Transverse colon (tissue), 4 donors: Measurements from ENCODE around the gene SMIM8. TPM values are rescaled to one million over a fixed set of nuclear protein-coding genes. Genes with fewer than 3 reads are reported as not detected.

ENCODE experiments used
- DNase-seq: peaks from one replicate; pipeline ENCODE4 v3.0.0-alpha.2; 2019
- H3K27ac ChIP-seq, 4 donors: fragments of 200-600 bp; sonication (generic); 2 replicates each; pipeline ENCODE4 v1.5.1; 2016 to 2018; ENCODE audit warnings: inconsistent platforms in 4 of 4
- H3K27me3 ChIP-seq: fragments of 200-600 bp; sonication (generic); 2 replicates; pipeline ENCODE4 v1.5.1; 2017; ENCODE audit warnings: inconsistent platforms
- H3K36me3 ChIP-seq, 4 donors: fragments of 200-600 bp; sonication (generic); 2 replicates each; pipeline ENCODE4 v1.5.1; 2017 to 2019; ENCODE audit warnings: inconsistent platforms in 4 of 4
- H3K4me1 ChIP-seq, 4 donors: fragments of 200-600 bp; sonication (generic); 2 replicates each; pipeline ENCODE4 v1.5.1; 2017 to 2020; ENCODE audit warnings: inconsistent platforms in 4 of 4
- H3K4me3 ChIP-seq, 4 donors: fragments of 200-600 bp; sonication (generic); 1 replicate in 1 of 4; 2 replicates in 3 of 4; pipeline versions ENCODE4 v1.5.1 to v1.6.1; 2017 to 2019; ENCODE audit warnings: inconsistent platforms in 4 of 4
- H3K9me3 ChIP-seq, 2 donors: fragments of 200-600 bp; sonication (generic); 2 replicates each; pipeline ENCODE4 v1.5.1; 2017 to 2019; ENCODE audit warnings: inconsistent platforms in 2 of 2
- EP300 ChIP-seq: sonication (generic); formaldehyde crosslinking; IDR thresholded peaks from one replicate; pipeline ENCODE4 v1.6.1; 2017; ENCODE audit warnings: antibody characterized with exemption, low read depth
- POLR2A ChIP-seq: fragments of 450-650 bp; IDR thresholded peaks from one replicate; pipeline ENCODE4 v1.6.1; 2016; ENCODE audit warnings: antibody characterized with exemption, mild to moderate bottlenecking, moderate library complexity
- POLR2AphosphoS5 ChIP-seq, 3 donors: sonication (generic); formaldehyde crosslinking; IDR thresholded peaks; one replicate each; pipeline ENCODE4 v1.6.1; 2016; ENCODE audit warnings: antibody characterized with exemption in 3 of 3
- WGBS, 2 donors: methylation state at CpG; one replicate each; pipeline ENCODE4 v1.1.5; 2018; ENCODE audit warnings: low coverage in 1 of 2; 5-methylcytosine and 5-hydroxymethylcytosine counted together
- in situ Hi-C, 4 donors: fragments of 200-750 bp; cut with MboI; loops; one replicate each; pipeline versions ENCODE4 v1.15.0 to v1.15.1; 2017; ENCODE audit warnings: low sequenced_read_pairs in 3 of 4, low pct_ligation_motif_present in 1 of 4, low pct_unique_long_range_greater_than_20kb in 1 of 4
- intact Hi-C: fragments of 100-400 bp; cut with DNase I; formaldehyde crosslinking; loops from one replicate; pipeline ENCODE4 v1.15.1; 2023; ENCODE audit warnings: low total_unique reads
- total RNA-seq, 4 donors: library from RNA; depleted of rRNA; stranded (reverse); fragments of >200 nt; gene quantifications; one replicate each; pipeline ENCODE4 v1.1.0, GENCODE V29; 2016
- TF ChIP-seq, protein P1 (sequence below), 5 experiments: fragments of 200-600 bp in 3 of 5; fragments of 450-650 bp in 2 of 5; sonication (generic) in 3 of 5; IDR thresholded peaks; 1 replicate in 2 of 5; 2 replicates in 3 of 5; pipeline ENCODE4 v1.5.1; 2016 to 2017; ENCODE audit warnings: antibody characterized with exemption in 5 of 5, inconsistent platforms in 3 of 5, mild to moderate bottlenecking in 2 of 5, moderate library complexity in 1 of 5

The SMIM8 gene
- total RNA-seq, 4 donors from 2014 or later, result 14.2 to 20.5 (median 18.4) TPM

DNA sequence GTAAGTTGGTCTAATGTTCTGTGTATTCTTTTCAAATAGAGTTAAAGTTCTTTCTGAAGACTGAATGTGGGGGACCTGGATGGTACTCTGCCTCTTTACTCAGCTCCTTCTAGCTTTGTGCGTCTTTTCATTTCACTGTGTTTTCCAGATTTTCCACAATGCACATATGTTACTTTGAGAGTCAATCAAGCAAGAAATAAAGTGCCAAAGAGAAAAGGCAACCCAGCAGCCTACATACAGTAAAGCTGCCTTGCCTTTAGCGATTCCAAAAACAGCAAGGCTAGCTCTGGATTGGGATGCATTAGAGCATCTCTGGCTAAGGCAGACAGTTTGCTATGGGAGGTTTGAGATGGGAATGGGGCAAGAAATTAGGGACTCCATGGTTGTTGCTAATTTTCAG is 27.5 kb downstream of the SMIM8 start:
- Histone ChIP-seq H3K36me3 (no peaks in the 10 kb centered on the region), H3K27me3 (no peaks in the 10 kb centered on the region), H3K4me1 (no peaks in the 10 kb centered on the region), H3K4me3 (no peak overlapping the region), H3K27ac (no peak overlapping the region), H3K9me3 (no peaks in the 10 kb centered on the region)
- intact Hi-C loops (no loop called here), in situ Hi-C loops (no loop called here)
- WGBS, 2 donors, result 97 to 100% methylated on average over 2 of the region's 2 CpGs
- no peak for DNase-seq
- TF ChIP-seq, protein P1, sequence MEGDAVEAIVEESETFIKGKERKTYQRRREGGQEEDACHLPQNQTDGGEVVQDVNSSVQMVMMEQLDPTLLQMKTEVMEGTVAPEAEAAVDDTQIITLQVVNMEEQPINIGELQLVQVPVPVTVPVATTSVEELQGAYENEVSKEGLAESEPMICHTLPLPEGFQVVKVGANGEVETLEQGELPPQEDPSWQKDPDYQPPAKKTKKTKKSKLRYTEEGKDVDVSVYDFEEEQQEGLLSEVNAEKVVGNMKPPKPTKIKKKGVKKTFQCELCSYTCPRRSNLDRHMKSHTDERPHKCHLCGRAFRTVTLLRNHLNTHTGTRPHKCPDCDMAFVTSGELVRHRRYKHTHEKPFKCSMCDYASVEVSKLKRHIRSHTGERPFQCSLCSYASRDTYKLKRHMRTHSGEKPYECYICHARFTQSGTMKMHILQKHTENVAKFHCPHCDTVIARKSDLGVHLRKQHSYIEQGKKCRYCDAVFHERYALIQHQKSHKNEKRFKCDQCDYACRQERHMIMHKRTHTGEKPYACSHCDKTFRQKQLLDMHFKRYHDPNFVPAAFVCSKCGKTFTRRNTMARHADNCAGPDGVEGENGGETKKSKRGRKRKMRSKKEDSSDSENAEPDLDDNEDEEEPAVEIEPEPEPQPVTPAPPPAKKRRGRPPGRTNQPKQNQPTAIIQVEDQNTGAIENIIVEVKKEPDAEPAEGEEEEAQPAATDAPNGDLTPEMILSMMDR (IDR thresholded peaks at IDR 0.05), result no peak
- no peak for TF ChIP-seq POLR2AphosphoS5 (IDR thresholded peaks at IDR 0.05)
- TF ChIP-seq EP300, result no peak
- no peak for TF ChIP-seq POLR2A

DNA sequence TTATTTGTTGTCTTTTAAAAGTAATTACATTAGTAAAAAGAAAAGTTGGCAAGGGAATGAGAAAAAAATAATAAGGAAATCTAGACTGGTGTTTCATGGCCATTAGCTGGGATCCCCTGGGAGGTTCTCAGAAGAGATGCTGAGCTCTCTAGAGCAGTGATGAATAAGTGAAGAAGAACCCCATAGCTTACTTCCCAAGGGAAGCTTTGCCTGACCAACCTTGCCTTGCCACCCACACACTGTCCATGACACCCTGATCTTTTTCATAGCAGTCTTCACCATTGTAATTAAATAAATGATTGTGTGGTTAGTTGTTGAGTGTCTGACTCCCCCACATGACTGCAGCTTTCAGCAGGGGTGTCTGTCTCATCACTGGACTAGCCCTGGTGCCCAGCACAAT is 28.1 kb downstream of the SMIM8 start:
- Histone ChIP-seq H3K4me1 (no peaks in the 10 kb centered on the region), H3K9me3 (no peaks in the 10 kb centered on the region), H3K36me3 (no peaks in the 10 kb centered on the region), H3K27ac (no peak overlapping the region), H3K4me3 (no peak overlapping the region), H3K27me3 (no peaks in the 10 kb centered on the region)
- in situ Hi-C loops (no loop called here), intact Hi-C loops (no loop called here)
- TF ChIP-seq, protein P1 (IDR thresholded peaks at IDR 0.05), result no peak
- TF ChIP-seq EP300, result no peak
- no peak for TF ChIP-seq POLR2AphosphoS5 (IDR thresholded peaks at IDR 0.05)
- no peak for TF ChIP-seq POLR2A
- DNase-seq, result no peak

DNA sequence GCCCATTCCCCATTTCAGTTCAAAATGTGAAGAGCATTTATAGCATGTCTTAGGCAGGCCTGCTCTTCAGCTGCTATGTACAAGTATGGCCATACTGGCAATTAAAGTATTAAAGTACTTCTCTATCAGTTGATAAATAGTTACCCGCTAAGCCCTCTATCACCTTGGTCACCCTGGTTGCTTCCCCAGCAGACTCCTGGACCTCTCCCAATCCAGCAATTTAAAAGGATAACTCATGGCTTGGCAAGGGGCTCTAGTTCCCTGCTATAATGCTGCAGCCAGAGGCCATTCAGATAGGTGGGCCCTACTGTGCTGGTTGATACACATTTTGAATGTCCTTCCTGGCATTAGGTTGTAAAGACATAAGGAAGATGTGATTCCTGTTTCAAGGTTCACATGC is 29.2 kb downstream of the SMIM8 start:
- intact Hi-C loops (no loop called here), in situ Hi-C loops (no loop called here)
- no peak overlapping the region for H3K27ac ChIP-seq
- no peaks in the 10 kb centered on the region for H3K36me3 ChIP-seq
- H3K27me3 ChIP-seq, result no peaks in the 10 kb centered on the region
- no peaks in the 10 kb centered on the region for H3K9me3 ChIP-seq
- WGBS, 2 donors, result 100% methylated on average over 1 of the region's 1 CpG; no CpG with 5 or more reads in 1 of the 2 donors
- H3K4me3 ChIP-seq, result no peak overlapping the region
- TF ChIP-seq POLR2AphosphoS5 (IDR thresholded peaks at IDR 0.05), result no peak
- TF ChIP-seq, protein P1 (IDR thresholded peaks at IDR 0.05), result no peak
- no peak for DNase-seq
- no peaks in the 10 kb centered on the region for H3K4me1 ChIP-seq

GRCh38 chr6:87356181-87356580 is 33.8 kb downstream of the SMIM8 start:
- Histone ChIP-seq H3K4me3 (no peak overlapping the region), H3K4me1 (no peaks in the 10 kb centered on the region), H3K27ac (no peak overlapping the region), H3K36me3 (no peaks in the 10 kb centered on the region), H3K9me3 (no peaks in the 10 kb centered on the region), H3K27me3 (no peaks in the 10 kb centered on the region)
- 90 to 93% methylated on average over 4 of the region's 4 CpGs for WGBS, 2 donors
- in situ Hi-C loops (no loop called here), intact Hi-C loops (loop anchor here (5.0 kb wide), 1 partner anchor 1114 kb away; no protein-coding TSS in a partner anchor)
- no peak for TF ChIP-seq EP300
- no peak for TF ChIP-seq POLR2AphosphoS5 (IDR thresholded peaks at IDR 0.05)
- no peak for TF ChIP-seq POLR2A
- TF ChIP-seq, protein P1 (IDR thresholded peaks at IDR 0.05), result no peak
- no peak for DNase-seq
